ENCODE results near the gene ARHGAP4. TPM values are rescaled to one million over a fixed set of nuclear protein-coding genes. Genes with fewer than 3 reads are reported as not detected.
A peak's percentile ranks its signal among the peaks of the same experiment; 100 is the strongest.

ARHGAP4 gene
- total and polyA plus RNA-seq, 10 donors, result 176 to 713 (median 269) TPM

DNA sequence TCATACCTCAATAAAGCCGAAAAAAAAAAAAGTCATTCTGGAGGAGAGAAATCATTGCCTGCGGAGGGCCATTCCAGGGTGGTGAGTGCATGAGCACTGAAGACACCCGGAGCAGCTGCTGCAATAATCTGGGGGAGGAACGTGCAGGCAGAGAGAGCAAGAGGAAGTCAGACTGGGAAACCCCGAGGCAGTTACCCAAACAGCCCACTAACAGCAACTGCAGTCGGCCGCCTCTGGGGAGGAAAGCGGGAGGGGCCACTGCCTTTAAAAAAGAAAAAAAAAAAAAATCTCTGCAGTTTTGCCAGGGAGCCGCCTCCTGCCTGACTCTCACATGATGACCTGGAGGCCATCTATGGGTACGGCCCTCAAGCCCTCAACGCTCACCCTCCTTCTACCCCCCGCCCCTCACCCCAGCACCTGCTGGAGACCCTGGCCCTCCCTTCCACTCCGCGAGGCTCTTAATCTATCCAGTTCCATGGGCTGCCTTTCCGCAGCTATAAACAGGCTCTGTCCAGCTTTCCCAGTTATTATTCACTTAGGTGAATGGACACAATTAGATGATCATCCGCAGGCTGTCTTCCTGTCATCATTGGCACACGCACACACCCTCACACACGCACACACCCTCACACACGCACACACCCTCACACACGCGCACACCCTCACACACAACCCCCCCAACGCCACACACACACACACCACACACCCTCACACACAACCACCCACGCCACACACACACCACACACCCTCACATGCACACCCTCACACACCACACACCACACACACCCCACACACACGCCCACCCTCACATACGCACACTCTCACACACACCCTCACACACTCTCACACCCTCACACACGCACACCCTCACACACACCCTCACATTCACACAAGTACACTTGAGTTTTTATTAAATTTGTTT, 25.0 kb downstream of the ARHGAP4 start:
- no peaks in the 10 kb centered on the region for H3K27me3 ChIP-seq (replicated peaks in 1 of 7)
- H3K36me3 ChIP-seq, result no peaks in the 10 kb centered on the region
- H3K4me3 ChIP-seq, result no peak overlapping the region
- H3K27ac ChIP-seq, result peak overlapping the region in 3 of 8 donors; percentile 55 to 62 (median 61)
- DNase-seq, result peak; percentile 87
- H3K9me3 ChIP-seq, result peaks cover 0 to 10% (median 0%) of the 10 kb centered on the region in 8 donors
- intact Hi-C loops (cut with DNase I; ENCODE audit: low total_unique reads), result no loop called here
- WGBS, 5 donors, result 21 to 54% (median 30%) methylated on average over 17 to 26 of the region's 26 CpGs
- peaks cover 12 to 62% (median 51%) of the 10 kb centered on the region in 6 donors for H3K4me1 ChIP-seq
- TF ChIP-seq, protein P1, sequence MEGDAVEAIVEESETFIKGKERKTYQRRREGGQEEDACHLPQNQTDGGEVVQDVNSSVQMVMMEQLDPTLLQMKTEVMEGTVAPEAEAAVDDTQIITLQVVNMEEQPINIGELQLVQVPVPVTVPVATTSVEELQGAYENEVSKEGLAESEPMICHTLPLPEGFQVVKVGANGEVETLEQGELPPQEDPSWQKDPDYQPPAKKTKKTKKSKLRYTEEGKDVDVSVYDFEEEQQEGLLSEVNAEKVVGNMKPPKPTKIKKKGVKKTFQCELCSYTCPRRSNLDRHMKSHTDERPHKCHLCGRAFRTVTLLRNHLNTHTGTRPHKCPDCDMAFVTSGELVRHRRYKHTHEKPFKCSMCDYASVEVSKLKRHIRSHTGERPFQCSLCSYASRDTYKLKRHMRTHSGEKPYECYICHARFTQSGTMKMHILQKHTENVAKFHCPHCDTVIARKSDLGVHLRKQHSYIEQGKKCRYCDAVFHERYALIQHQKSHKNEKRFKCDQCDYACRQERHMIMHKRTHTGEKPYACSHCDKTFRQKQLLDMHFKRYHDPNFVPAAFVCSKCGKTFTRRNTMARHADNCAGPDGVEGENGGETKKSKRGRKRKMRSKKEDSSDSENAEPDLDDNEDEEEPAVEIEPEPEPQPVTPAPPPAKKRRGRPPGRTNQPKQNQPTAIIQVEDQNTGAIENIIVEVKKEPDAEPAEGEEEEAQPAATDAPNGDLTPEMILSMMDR (IDR thresholded peaks at IDR 0.05 in 8 of 11, conservative IDR thresholded peaks at IDR 0.05 in 3 of 11), result peak in 2 of 11 experiments; percentile 23 to 30
- TF ChIP-seq POLR2AphosphoS5 (IDR thresholded peaks at IDR 0.05), result peak in 2 of 3 donors; percentile 41 to 45
- TF ChIP-seq POLR2A (IDR thresholded peaks at IDR 0.05), result no peak

DNA sequence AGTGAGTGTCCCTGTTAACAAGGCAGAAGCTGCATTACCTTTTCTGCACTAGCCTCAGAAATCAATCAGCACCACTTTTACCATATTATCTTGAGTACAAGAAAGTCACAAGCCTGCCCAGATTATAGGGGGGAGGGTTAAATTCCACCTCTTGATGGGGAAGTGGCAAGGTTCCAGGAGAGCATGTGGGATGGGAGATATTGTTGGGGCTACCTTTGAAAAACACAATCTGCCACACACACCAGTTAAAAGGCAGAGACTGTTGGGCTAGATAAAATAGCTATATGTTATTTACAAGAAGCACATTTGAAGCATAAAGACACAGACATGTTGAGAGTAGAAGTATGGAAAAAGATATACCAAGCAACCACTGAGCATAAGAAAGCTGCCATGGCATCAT, 28.2 kb downstream of the ARHGAP4 start:
- Histone ChIP-seq H3K27ac (no peak overlapping the region), H3K27me3 (replicated peaks in 1 of 7) (peaks cover 0 to 3% (median 0%) of the 10 kb centered on the region in 7 donors), H3K9me3 (peaks cover 0 to 18% (median 0%) of the 10 kb centered on the region in 8 donors), H3K36me3 (no peaks in the 10 kb centered on the region), H3K4me1 (peaks cover 6 to 30% (median 27%) of the 10 kb centered on the region in 6 donors), H3K4me3 (no peak overlapping the region)
- DNase-seq, result no peak
- TF ChIP-seq, protein P1 (IDR thresholded peaks at IDR 0.05 in 8 of 11, conservative IDR thresholded peaks at IDR 0.05 in 3 of 11), result no peak
- TF ChIP-seq POLR2AphosphoS5 (IDR thresholded peaks at IDR 0.05) (no peak), POLR2A (IDR thresholded peaks at IDR 0.05) (no peak)
- intact Hi-C loops (cut with DNase I; ENCODE audit: low total_unique reads), result loop anchor here (10.0 kb wide), 1 partner anchor 73 kb away; no protein-coding TSS in a partner anchor

DNA sequence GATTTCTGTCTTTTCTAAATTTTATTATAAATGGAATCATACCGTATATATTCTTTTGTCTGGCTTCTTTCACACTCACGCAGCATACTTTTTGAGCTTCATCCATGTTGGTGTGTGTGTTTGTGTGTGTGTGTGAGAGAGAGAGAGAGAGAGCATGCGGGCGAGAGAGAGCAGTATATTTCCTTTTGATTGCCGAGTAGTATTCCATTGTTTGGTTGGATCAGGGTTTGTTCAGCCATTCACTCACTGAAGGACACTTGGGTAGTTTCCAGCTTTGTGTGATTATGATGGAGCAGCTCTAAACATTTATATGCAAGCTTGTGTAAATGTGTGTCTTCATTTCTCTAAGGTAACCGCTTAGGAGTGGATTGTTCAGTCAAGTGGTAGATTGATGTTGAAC, 36.9 kb downstream of the ARHGAP4 start:
- no peak for DNase-seq
- WGBS, 5 donors, result 91 to 98% (median 93%) methylated on average over 6 of the region's 6 CpGs
- peaks cover 4 to 71% (median 28%) of the 10 kb centered on the region in 7 donors for H3K27me3 ChIP-seq (replicated peaks in 1 of 7)
- peaks cover 0 to 22% (median 11%) of the 10 kb centered on the region in 6 donors for H3K4me1 ChIP-seq
- intact Hi-C loops (cut with DNase I; ENCODE audit: low total_unique reads), result no loop called here
- H3K36me3 ChIP-seq, result no peaks in the 10 kb centered on the region
- no peaks in the 10 kb centered on the region for H3K9me3 ChIP-seq
- H3K27ac ChIP-seq, result no peak overlapping the region
- no peak for TF ChIP-seq POLR2AphosphoS5 (IDR thresholded peaks at IDR 0.05)
- TF ChIP-seq, protein P1 (IDR thresholded peaks at IDR 0.05 in 8 of 11, conservative IDR thresholded peaks at IDR 0.05 in 3 of 11), result no peak
- no peak for TF ChIP-seq POLR2A (IDR thresholded peaks at IDR 0.05)
- H3K4me3 ChIP-seq, result no peak overlapping the region

DNA sequence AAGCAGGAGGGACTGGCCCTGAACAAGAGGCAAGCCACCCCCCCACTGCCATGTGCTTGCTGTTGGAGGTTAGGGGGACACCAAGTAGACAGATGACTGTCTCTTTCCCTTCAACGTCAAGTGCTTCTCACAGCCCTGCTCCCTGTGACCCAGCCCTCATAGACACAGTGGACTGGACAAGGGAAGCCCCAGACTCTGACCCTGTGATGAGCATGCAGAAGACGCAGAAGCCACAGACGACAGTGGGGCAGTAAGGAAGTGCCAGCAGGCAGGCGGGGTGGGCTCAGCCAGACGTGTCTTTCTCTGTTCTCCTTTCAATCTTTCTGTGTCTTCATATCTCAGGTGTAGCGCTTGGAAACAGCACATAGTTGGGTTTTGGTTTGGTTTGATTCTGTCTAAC, 37.7 kb downstream of the ARHGAP4 start:
- intact Hi-C loops (cut with DNase I; ENCODE audit: low total_unique reads), result no loop called here
- no peak for DNase-seq
- TF ChIP-seq POLR2AphosphoS5 (IDR thresholded peaks at IDR 0.05) (no peak), POLR2A (IDR thresholded peaks at IDR 0.05) (no peak)
- TF ChIP-seq, protein P1 (IDR thresholded peaks at IDR 0.05 in 8 of 11, conservative IDR thresholded peaks at IDR 0.05 in 3 of 11), result no peak
- Histone ChIP-seq H3K27me3 (replicated peaks in 1 of 7) (peaks cover 4 to 79% (median 35%) of the 10 kb centered on the region in 7 donors), H3K4me1 (peaks cover 0 to 22% (median 11%) of the 10 kb centered on the region in 6 donors), H3K36me3 (no peaks in the 10 kb centered on the region), H3K9me3 (no peaks in the 10 kb centered on the region), H3K27ac (no peak overlapping the region), H3K4me3 (no peak overlapping the region)
- WGBS, 5 donors, result 32 to 52% (median 38%) methylated on average over 5 to 6 of the region's 6 CpGs
